NB4 (cell line): ENCODE data around the gene MAGI1.

Experiments
- DNase-seq: peaks from one replicate; pipeline ENCODE4 v3.0.0; 2010; ENCODE audit warnings: low read depth
- H3K4me3 ChIP-seq: one replicate; pipeline ENCODE4 v1.5.1; 2011; ENCODE audit warnings: mild to moderate bottlenecking, low read depth, low read length, moderate library complexity
- CTCF ChIP-seq: IDR thresholded peaks from one replicate; pipeline ENCODE4 v1.5.1; 2012; ENCODE audit warnings: low read depth, low read length
- MAX ChIP-seq: IDR thresholded peaks from 2 replicates; pipeline ENCODE4 v1.6.1; 2011; ENCODE audit warnings: low read depth, low read length
- MYC ChIP-seq: IDR thresholded peaks from 2 replicates; pipeline ENCODE4 v1.6.1; 2011; ENCODE audit warnings: low read depth, low read length
- POLR2A ChIP-seq: IDR thresholded peaks from 2 replicates; pipeline ENCODE4 v1.6.1; 2011; ENCODE audit warnings: mild to moderate bottlenecking; ENCODE audit not compliant: insufficient read length; ENCODE audit errors: extremely low read depth

MAGI1 gene

GRCh38 chr3:65761446-65762234 is 277.1 kb downstream of the MAGI1 start:
- TF ChIP-seq POLR2A: no peak
- TF ChIP-seq MYC: no peak
- no peak for TF ChIP-seq CTCF
- no peak for TF ChIP-seq MAX
- no peak for DNase-seq

GRCh38 chr3:65758876-65759598 is 279.7 kb downstream of the MAGI1 start:
- no peak for DNase-seq
- no peak for TF ChIP-seq MAX
- TF ChIP-seq MYC: no peak
- no peak for TF ChIP-seq POLR2A
- no peak for TF ChIP-seq CTCF
- no peak overlapping the region for H3K4me3 ChIP-seq

More at GRCh38 chr3:65761446-65762234, 277.1 kb downstream of the MAGI1 start:
- no peak overlapping the region for H3K4me3 ChIP-seq

GRCh38 chr3:65758438-65758837 is 280.3 kb downstream of the MAGI1 start:
- no peak for DNase-seq
- TF ChIP-seq MAX (no peak), CTCF (no peak), MYC (no peak), POLR2A (no peak)
- H3K4me3 ChIP-seq: no peak overlapping the region

GRCh38 chr3:65752636-65753035 is 286.1 kb downstream of the MAGI1 start:
- DNase-seq: no peak
- H3K4me3 ChIP-seq: no peak overlapping the region
- no peak for TF ChIP-seq MYC
- no peak for TF ChIP-seq POLR2A
- TF ChIP-seq CTCF: no peak
- TF ChIP-seq MAX: no peak

GRCh38 chr3:65751123-65751700 is 287.5 kb downstream of the MAGI1 start:
- DNase-seq: peak; percentile 16
- H3K4me3 ChIP-seq: no peak overlapping the region
- no peak for TF ChIP-seq MAX
- TF ChIP-seq MYC: no peak
- no peak for TF ChIP-seq POLR2A
- peak; percentile 64 for TF ChIP-seq CTCF
